ENCODE measurements around the gene TOR1A.

TOR1A gene

DNA sequence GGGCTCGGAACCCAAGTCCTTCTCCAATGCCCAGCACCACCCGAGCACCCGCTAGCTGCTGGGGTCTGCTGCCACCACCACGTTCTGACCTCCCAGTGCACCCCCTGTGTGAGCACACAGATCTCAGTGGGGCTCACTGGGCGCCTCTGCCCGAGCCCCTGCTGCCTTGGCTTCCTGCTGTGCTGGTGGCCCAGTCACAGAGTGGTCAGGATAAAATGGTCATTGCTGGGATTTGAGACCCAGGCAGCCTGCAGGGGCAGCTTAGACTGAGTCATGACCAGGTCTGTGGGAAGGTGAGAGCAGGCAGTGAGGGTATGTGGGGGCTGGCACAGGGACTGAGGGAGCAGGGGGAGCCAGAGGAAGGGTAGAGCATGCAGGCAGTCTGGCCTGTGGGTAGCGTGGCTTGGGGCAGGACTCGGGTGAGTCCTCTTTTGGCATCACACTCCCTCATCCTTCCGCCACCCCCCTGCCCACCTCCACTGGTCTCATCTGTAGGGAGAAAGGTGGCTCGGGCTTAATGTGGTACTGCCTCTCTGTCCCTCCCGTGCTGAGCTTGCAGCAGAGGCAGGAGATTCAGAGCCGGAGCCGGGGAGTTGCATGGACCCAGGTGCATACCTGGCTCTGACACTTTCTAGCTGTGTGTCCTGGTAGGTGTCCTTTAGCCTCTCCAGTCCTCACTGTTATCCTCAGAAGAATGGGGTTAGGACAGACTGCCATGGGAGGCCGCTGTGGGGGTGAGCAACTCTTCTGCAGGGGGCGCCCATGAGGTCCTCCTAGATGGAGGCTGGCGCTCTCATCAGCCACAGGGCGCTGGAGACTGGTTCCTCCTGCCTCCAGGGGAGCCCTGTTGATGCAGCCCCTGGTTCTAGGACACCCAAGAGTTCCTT is 43.4 kb upstream of the TOR1A start:
- TF ChIP-seq, protein P1, sequence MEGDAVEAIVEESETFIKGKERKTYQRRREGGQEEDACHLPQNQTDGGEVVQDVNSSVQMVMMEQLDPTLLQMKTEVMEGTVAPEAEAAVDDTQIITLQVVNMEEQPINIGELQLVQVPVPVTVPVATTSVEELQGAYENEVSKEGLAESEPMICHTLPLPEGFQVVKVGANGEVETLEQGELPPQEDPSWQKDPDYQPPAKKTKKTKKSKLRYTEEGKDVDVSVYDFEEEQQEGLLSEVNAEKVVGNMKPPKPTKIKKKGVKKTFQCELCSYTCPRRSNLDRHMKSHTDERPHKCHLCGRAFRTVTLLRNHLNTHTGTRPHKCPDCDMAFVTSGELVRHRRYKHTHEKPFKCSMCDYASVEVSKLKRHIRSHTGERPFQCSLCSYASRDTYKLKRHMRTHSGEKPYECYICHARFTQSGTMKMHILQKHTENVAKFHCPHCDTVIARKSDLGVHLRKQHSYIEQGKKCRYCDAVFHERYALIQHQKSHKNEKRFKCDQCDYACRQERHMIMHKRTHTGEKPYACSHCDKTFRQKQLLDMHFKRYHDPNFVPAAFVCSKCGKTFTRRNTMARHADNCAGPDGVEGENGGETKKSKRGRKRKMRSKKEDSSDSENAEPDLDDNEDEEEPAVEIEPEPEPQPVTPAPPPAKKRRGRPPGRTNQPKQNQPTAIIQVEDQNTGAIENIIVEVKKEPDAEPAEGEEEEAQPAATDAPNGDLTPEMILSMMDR (IDR thresholded peaks at IDR 0.05; ENCODE audit: extremely low read depth, missing control alignments): no peak

DNA sequence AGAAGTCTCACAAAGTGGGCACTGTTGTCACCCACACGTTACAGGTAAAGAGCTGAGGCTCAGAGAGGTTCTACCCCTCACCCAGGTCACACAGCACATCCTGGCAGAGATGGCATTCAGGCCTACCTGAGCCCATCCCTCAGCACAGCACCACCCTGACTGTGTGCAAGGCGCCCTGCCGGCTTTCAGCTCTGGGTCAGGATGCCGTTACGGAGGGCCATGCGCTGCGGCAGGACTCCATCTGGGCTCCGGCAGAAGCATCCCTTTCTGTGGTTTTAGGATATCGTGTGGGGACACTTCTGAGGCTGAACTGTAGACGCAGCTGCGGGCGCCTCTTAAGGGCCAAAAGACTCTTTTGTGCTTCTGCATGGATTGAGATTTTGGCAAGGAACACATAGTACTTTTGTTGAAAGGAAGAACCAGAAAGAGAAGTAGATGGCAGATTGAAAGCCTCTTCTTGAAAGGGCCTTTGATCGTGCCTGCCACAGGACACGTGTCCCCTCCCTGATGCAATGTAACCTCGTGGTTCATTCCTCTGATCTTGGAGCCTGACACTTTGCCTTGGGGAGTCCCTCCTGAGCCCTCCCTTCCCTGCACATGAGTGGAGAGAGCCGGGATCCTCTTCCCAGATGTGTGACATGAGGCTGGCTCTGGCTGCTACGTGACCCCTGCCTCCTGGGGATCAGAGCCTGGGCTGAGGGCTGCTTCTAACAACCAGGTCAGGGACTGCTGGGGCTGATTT is 42.6 kb upstream of the TOR1A start:
- TF ChIP-seq, protein P1 (IDR thresholded peaks at IDR 0.05; ENCODE audit: extremely low read depth, missing control alignments): no peak

More for the DNA sequence above, 43.4 kb upstream of the TOR1A start:
- no peak for DNase-seq (ENCODE audit: low spot score)

DNA sequence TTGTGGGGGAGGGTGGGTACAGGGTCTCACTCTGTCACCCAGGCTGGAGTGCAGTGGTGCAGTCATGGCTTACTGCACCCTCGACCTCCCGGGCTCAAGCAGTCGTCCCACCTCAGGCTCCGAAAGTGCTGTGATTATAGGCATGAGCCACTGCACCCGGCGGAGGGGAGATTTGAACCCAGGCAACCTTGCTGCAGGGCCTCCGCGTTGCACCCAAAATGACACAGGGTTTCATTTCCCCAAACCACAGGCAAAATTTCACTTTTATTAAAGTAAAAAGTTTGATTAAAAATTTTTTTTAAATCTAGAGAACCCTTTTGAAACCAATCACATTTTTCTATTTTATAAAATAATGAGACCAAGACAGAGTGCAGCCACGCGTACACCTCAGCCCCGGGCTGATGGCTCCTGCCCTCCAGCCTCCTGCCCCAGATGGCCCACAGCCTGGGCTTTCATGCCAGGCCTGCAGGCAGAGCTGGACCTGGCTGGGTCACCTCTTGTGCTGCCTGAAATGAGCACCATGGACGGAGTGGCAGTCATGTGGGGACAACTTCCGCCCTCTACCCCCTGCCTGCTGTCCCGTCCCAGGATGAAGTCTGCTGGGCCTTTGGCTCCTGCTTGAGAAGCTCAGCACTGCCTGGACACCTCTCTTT is 41.9 kb upstream of the TOR1A start:
- TF ChIP-seq, protein P1 (IDR thresholded peaks at IDR 0.05; ENCODE audit: extremely low read depth, missing control alignments): no peak
- no peak for DNase-seq (ENCODE audit: low spot score)

More for the DNA sequence above, 42.6 kb upstream of the TOR1A start:
- no peak for DNase-seq (ENCODE audit: low spot score)

DNA sequence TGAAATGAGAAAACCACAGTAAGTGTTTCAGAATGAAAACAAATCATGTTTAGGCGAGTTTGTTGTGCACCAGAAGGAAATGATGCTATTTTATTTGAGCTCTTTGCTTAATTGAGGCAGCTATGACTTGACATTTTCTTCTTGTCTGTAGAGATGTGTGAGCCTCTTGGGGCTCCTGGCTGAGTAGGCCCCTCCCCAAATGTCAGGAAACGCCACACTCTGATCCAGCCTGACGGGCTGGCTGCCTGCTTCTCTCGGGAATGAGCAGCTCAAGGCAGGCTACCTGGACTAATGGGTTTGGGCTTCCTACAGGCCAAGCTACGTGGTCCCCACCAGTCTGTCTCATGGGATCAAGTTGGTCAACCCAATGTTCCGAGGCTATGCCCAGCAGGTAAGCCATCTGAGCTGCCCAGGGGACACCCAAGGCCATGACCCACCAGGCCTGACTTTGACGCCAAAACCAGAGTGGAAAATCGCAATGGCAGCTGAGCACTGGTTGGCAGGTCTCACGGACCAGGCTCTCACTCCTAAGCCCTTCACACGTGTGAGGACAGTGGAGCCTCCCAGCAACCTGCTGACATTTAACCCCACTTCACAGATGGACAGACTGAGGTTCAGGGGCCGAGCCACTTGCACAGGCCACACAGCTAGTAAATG is 41.2 kb upstream of the TOR1A start:
- DNase-seq (ENCODE audit: low spot score): no peak
- TF ChIP-seq, protein P1 (IDR thresholded peaks at IDR 0.05; ENCODE audit: extremely low read depth, missing control alignments): no peak

DNA sequence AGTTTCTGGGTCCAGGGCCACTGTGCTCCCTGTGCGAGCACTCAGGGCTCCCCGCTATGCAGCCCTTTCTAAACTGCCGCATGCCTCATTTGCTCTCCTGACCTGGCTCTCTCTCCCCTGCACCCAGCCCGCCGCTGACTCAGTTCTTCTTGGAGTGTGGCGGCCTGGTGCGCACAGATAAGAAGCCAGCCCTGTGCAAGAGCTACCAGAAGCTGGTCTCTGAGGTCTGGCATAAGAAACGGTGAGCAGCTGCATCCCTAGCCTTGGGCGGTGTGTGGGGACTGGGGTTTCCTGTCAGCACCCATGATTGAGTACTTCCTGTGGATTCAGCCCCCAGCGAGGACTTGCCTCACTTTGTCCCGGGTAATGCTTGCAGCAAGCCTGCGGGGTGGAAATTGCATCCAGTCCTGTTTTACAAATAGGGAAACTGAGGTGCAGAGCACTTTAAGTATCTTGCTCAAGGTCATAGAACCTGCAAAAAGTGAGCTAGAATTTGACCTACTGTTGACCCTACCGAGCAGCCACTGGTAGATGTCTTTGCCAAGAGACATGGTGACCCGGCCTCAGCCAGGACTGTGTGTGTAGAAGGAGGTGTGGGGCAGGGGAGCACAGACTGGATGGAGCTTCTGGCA is 39.2 kb upstream of the TOR1A start:
- TF ChIP-seq, protein P1 (IDR thresholded peaks at IDR 0.05; ENCODE audit: extremely low read depth, missing control alignments): no peak
- DNase-seq (ENCODE audit: low spot score): no peak

DNA sequence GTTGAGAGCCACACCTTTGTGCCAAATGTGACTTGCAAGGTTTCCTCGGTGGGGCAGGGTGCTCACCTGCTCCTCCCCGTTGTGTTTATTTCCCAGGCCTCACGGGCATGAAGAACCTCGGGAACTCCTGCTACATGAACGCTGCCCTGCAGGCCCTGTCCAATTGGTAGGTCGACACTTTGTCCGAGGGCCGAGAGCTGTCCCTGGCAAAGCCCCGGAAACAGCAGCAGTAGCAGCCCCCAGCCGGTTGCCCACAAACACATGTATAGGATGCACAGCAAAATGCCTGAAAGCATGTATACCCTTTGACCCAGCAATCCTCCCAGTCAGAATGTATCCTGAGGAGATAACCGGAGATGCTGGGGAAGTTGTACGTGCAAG is 37.5 kb upstream of the TOR1A start:
- no peak for DNase-seq (ENCODE audit: low spot score)
- TF ChIP-seq, protein P1 (IDR thresholded peaks at IDR 0.05; ENCODE audit: extremely low read depth, missing control alignments): no peak

All from GM20000 (cell line).